GM12872 (cell line): Measurements from ENCODE around the gene ATG7.

Experiments
- CTCF ChIP-seq: IDR thresholded peaks from 3 replicates; pipeline ENCODE4 v1.5.1; 2011; ENCODE audit warnings: low read depth, mild to moderate bottlenecking, low read length, moderate library complexity; ENCODE audit not compliant: insufficient read depth

ATG7 gene

GRCh38 chr3:11565932-11566331 is 293.7 kb downstream of the ATG7 start:
- TF ChIP-seq CTCF: no peak

GRCh38 chr3:11566478-11566877 is 294.3 kb downstream of the ATG7 start:
- no peak for TF ChIP-seq CTCF

GRCh38 chr3:11566916-11567315 is 294.7 kb downstream of the ATG7 start:
- peak; percentile 23; the same call in 1 of the 3 replicates for TF ChIP-seq CTCF

GRCh38 chr3:11567516-11568467 is 295.6 kb downstream of the ATG7 start:
- no peak for TF ChIP-seq CTCF

GRCh38 chr3:11568503-11569155 is 296.4 kb downstream of the ATG7 start:
- TF ChIP-seq CTCF: no peak

- no peak for TF ChIP-seq CTCF
Measured at GRCh38 chr3:11569156-11569741, 297.1 kb downstream of the ATG7 start.

- no peak for TF ChIP-seq CTCF
Measured at GRCh38 chr3:11570251-11570650, 298.1 kb downstream of the ATG7 start.
